Muscle of leg (tissue), 11 donors: Measurements from ENCODE around the gene ACKR2. TPM values are rescaled to one million over a fixed set of nuclear protein-coding genes. Genes with fewer than 3 reads are reported as not detected.
A peak's percentile ranks its signal among the peaks of the same experiment; 100 is the strongest.

Experiments
- DNase-seq: peaks from one replicate; pipeline ENCODE4 v3.0.0; 2013
- H3K27ac ChIP-seq: one replicate; pipeline ENCODE4 v1.5.1; 2013; ENCODE audit warnings: mild to moderate bottlenecking, low read length, control low read depth
- H3K27me3 ChIP-seq: one replicate; pipeline ENCODE4 v1.6.1; 2013; ENCODE audit warnings: low read length; ENCODE audit not compliant: control insufficient read depth, insufficient read depth
- H3K36me3 ChIP-seq: one replicate; pipeline ENCODE4 v1.6.1; 2013; ENCODE audit warnings: low read length; ENCODE audit not compliant: control insufficient read depth, insufficient read depth
- H3K4me1 ChIP-seq: one replicate; pipeline ENCODE4 v1.6.1; 2013; ENCODE audit warnings: low read length; ENCODE audit not compliant: control insufficient read depth, insufficient read depth
- H3K4me3 ChIP-seq: one replicate; pipeline ENCODE4 v1.5.1; 2013; ENCODE audit warnings: low read length, control low read depth
- H3K9me3 ChIP-seq: replicated peaks from 2 replicates; pipeline ENCODE4 v1.6.1; 2013; ENCODE audit warnings: low read depth, low read length; ENCODE audit not compliant: control insufficient read depth
- WGBS: methylation state at CpG from one replicate; pipeline ENCODE4 v1.1.5; 2013; ENCODE audit warnings: missing lambda C conversion rate; ENCODE audit not compliant: insufficient coverage; 5-methylcytosine and 5-hydroxymethylcytosine counted together
- polyA plus RNA-seq, 8 donors: library from polyadenylated mRNA; unstranded; fragments of 120-200 nt; gene quantifications; one replicate each; pipeline versions ENCODE4 v1.2.1 to v1.2.3, GENCODE V29; 2013; ENCODE audit warnings: inconsistent platforms in 1 of 8, low replicate concordance in 1 of 8; ENCODE audit not compliant: insufficient read length in 8 of 8, insufficient read depth in 1 of 8
- total RNA-seq: library from RNA; stranded (reverse); fragments of 120-200 nt; gene quantifications from one replicate; pipeline ENCODE4 v1.2.4, GENCODE V29; 2013

The ACKR2 gene
- total and polyA plus RNA-seq, 9 donors: 0.26 to 0.69 (median 0.53) TPM

- Histone ChIP-seq H3K9me3 (no peaks in the 10 kb centered on the region), H3K4me1 (peaks cover 5% of the 10 kb centered on the region), H3K36me3 (no peaks in the 10 kb centered on the region), H3K27me3 (no peaks in the 10 kb centered on the region), H3K27ac (no peak overlapping the region), H3K4me3 (no peak overlapping the region)
- no peak for DNase-seq
- WGBS: 90% methylated on average over 2 of the region's 3 CpGs
Observed at GRCh38 chr3:42901073-42901415, 91.8 kb downstream of the ACKR2 start.

DNA sequence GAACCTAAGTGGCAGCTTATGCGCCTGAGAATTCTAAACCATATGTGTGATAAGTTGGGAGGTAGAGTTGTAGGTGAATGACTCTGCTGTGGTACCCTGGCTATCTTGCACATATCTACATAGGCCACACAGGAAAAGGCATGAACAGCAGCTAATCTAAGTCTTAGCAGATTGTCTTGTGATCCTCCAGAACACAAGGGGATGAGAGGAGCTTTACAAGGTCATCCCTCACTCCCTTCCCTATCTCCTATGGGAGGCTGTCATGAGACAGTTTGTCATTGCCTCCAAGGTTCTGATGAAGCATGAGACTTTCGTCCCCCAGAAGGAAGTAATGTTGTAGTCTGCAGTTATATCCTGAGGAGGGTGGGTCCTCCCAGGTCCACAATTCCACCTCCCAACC, 93.0 kb downstream of the ACKR2 start:
- Histone ChIP-seq H3K4me1 (peaks cover 11% of the 10 kb centered on the region), H3K27me3 (no peaks in the 10 kb centered on the region), H3K36me3 (no peaks in the 10 kb centered on the region), H3K9me3 (no peaks in the 10 kb centered on the region), H3K4me3 (no peak overlapping the region), H3K27ac (no peak overlapping the region)
- no peak for DNase-seq
- no CpG with 5 or more reads among the region's 2 CpGs for WGBS

DNA sequence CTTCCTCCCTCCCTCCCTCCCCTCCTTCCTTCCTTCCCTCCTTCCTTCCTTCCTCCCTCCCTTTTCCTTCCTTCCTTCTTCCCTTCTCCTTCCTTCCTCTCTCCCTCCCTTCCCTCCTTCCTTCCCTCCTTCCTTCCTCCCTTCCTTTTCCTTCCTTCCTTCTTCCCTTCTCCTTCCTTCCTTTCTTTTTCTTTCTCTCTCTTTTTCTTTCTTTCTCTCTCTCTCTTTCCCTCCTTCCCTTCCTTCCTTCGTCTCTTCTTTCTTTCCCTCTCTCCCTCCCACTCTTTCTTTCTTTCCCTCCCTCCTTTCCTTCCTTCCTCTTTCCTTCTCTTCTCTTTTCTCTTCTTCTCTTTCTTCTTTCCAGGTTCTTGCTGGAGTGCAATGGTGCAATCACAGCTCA, 94.8 kb downstream of the ACKR2 start:
- Histone ChIP-seq H3K36me3 (peaks cover 11% of the 10 kb centered on the region), H3K27me3 (no peaks in the 10 kb centered on the region), H3K27ac (no peak overlapping the region), H3K4me1 (peaks cover 12% of the 10 kb centered on the region), H3K4me3 (no peak overlapping the region), H3K9me3 (no peaks in the 10 kb centered on the region)
- 63% methylated on average over 1 of the region's 1 CpG for WGBS
- DNase-seq: no peak

GRCh38 chr3:42905740-42906069, 96.5 kb downstream of the ACKR2 start:
- 0% methylated on average over 8 of the region's 12 CpGs for WGBS
- peak overlapping the region; percentile 33 for H3K27ac ChIP-seq
- peaks cover 19% of the 10 kb centered on the region for H3K36me3 ChIP-seq
- peak overlapping the region; percentile 72 for H3K4me3 ChIP-seq
- DNase-seq: no peak
- peaks cover 12% of the 10 kb centered on the region for H3K4me1 ChIP-seq
- no peaks in the 10 kb centered on the region for H3K9me3 ChIP-seq
- H3K27me3 ChIP-seq: no peaks in the 10 kb centered on the region

DNA sequence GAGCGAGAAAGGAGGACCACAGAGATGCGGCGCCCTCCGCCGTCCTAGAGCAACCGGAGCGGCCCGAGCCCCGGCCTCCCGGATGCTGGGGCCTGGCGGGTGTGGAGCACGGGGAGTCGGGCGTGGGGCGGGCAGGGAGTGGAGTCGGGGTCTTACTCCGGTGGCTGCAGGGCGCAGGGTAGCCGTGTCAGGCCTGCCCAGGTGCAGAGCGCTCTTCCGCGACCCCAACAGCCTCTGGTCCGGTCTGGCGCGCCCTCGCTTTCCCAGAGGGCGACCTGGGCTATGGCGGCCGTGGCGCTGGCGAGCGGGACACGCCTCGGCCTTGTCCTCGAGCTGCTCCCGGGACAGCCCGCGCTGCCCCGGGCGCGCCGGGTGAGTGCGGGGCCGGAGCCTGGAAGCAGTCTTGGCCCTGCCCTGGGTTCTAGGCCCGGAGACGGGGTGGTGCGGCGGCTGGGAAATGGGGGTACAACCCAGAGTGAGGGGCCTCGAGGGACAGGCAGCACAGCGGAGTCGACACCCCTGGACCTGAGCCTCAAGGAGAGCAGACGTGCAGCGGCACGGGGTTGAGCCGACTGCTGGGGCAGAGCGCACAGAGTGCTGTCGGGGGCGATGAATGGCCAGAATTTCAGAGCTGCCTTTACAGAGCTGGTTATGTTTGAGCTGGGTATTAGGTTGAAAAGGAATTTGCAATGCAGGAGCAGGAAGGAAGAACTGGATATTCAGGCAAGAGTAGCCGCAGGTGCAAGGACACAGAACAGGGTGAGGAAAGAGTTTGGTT, 97.0 kb downstream of the ACKR2 start, which contains the start of gene ZNF662:
TSS of gene ZNF662 (plus strand) at position 73 of the 778 bp plus-strand sequence. CDS start 1,973 bp downstream, outside the sequence.
- Histone ChIP-seq H3K9me3 (peaks cover 3% of the 10 kb centered on the region), H3K36me3 (peaks cover 24% of the 10 kb centered on the region), H3K4me3 (peak within 1 kb of the TSS; percentile 72), H3K4me1 (peaks cover 12% of the 10 kb centered on the region), H3K27ac (peak within 1 kb of the TSS; percentile 71), H3K27me3 (no peaks in the 10 kb centered on the region)
- under 1% methylated on average over 54 of the region's 59 CpGs for WGBS
- DNase-seq: peak; percentile 82

GRCh38 chr3:42906848-42907183, 97.6 kb downstream of the ACKR2 start:
- H3K4me1 ChIP-seq: peaks cover 12% of the 10 kb centered on the region
- H3K36me3 ChIP-seq: peaks cover 30% of the 10 kb centered on the region
- H3K4me3 ChIP-seq: peak overlapping the region; percentile 72
- H3K9me3 ChIP-seq: peaks cover 6% of the 10 kb centered on the region
- 57% methylated on average over 4 of the region's 4 CpGs for WGBS
- H3K27ac ChIP-seq: no peak overlapping the region
- H3K27me3 ChIP-seq: no peaks in the 10 kb centered on the region
- DNase-seq: peak; percentile 20

GRCh38 chr3:42908675-42909074, 99.4 kb downstream of the ACKR2 start:
- H3K27me3 ChIP-seq: no peaks in the 10 kb centered on the region
- no peak for DNase-seq
- peaks cover 12% of the 10 kb centered on the region for H3K4me1 ChIP-seq
- H3K36me3 ChIP-seq: peaks cover 38% of the 10 kb centered on the region
- no peak overlapping the region for H3K27ac ChIP-seq
- H3K9me3 ChIP-seq: peaks cover 14% of the 10 kb centered on the region
- H3K4me3 ChIP-seq: no peak overlapping the region
- 98% methylated on average over 5 of the region's 7 CpGs for WGBS

- no peaks in the 10 kb centered on the region for H3K27me3 ChIP-seq
- H3K36me3 ChIP-seq: peaks cover 57% of the 10 kb centered on the region
- no peak overlapping the region for H3K27ac ChIP-seq
- DNase-seq: no peak
- peaks cover 7% of the 10 kb centered on the region for H3K4me1 ChIP-seq
- peaks cover 41% of the 10 kb centered on the region for H3K9me3 ChIP-seq
- WGBS: 100% methylated on average over 1 of the region's 2 CpGs
- no peak overlapping the region for H3K4me3 ChIP-seq
Observed at GRCh38 chr3:42911551-42911950, 102.3 kb downstream of the ACKR2 start.

DNA sequence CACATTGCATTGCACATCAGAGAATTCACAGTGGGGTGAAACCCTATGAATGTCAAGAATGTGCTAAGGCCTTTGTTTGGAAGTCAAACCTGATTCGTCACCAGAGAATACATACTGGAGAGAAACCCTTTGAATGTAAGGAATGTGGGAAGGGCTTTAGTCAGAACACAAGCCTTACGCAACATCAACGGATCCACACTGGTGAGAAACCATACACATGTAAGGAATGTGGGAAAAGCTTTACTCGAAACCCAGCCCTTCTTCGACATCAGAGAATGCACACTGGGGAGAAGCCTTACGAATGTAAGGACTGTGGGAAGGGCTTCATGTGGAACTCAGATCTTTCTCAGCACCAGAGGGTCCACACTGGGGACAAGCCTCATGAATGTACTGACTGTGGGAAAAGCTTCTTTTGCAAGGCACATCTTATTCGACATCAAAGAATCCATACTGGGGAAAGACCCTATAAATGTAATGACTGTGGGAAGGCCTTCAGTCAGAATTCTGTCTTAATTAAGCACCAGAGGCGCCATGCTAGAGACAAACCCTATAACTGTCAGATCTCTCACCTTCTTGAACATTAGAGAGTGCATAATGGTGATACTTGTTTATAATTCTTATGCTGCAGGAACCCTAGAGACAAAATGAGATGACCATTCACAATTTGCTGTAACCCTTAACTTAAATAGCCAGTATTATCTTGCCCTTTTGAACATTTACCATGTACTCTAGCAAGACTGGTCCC, 105.7 kb downstream of the ACKR2 start:
- peaks cover 42% of the 10 kb centered on the region for H3K36me3 ChIP-seq
- no peaks in the 10 kb centered on the region for H3K27me3 ChIP-seq
- 97% methylated on average over 6 of the region's 8 CpGs for WGBS
- no peak for DNase-seq
- H3K4me3 ChIP-seq: no peak overlapping the region
- H3K27ac ChIP-seq: no peak overlapping the region
- peaks cover 67% of the 10 kb centered on the region for H3K9me3 ChIP-seq
- H3K4me1 ChIP-seq: no peaks in the 10 kb centered on the region
